Skeletal muscle cell (primary cell): ENCODE measurements around the gene KCNMA1.

Source experiments
- DNase-seq: peaks from one replicate; pipeline ENCODE4 v3.0.0-alpha.2; 2010; ENCODE audit warnings: low read depth
- H3K4me3 ChIP-seq: 2 replicates; pipeline ENCODE4 v1.5.1; 2011; ENCODE audit warnings: low read depth, mild to moderate bottlenecking, control low read depth, low read length, moderate library complexity

KCNMA1 gene

GRCh38 chr10:77571490-77571889 lies 66.1 kb downstream of the KCNMA1 start:
- H3K4me3 ChIP-seq = no peak overlapping the region
- DNase-seq = no peak

GRCh38 chr10:77566914-77567566 lies 70.6 kb downstream of the KCNMA1 start:
- DNase-seq = no peak
- no peak overlapping the region for H3K4me3 ChIP-seq

- no peak overlapping the region for H3K4me3 ChIP-seq
These were observed 71.4 kb downstream of the KCNMA1 start for GRCh38 chr10:77566236-77566635.

GRCh38 chr10:77565590-77566023 lies 72.0 kb downstream of the KCNMA1 start:
- DNase-seq = no peak

More at GRCh38 chr10:77566236-77566635, 71.4 kb downstream of the KCNMA1 start:
- DNase-seq = no peak

GRCh38 chr10:77564731-77565589 lies 72.6 kb downstream of the KCNMA1 start:
- no peak for DNase-seq
- H3K4me3 ChIP-seq = no peak overlapping the region

More at GRCh38 chr10:77565590-77566023, 72.0 kb downstream of the KCNMA1 start:
- no peak overlapping the region for H3K4me3 ChIP-seq

- DNase-seq = no peak
- H3K4me3 ChIP-seq = no peak overlapping the region
These were observed 73.9 kb downstream of the KCNMA1 start for GRCh38 chr10:77563638-77564270.

- no peak overlapping the region for H3K4me3 ChIP-seq
- DNase-seq = no peak
These were observed 74.9 kb downstream of the KCNMA1 start for GRCh38 chr10:77562742-77563141.

GRCh38 chr10:77561991-77562390 lies 75.6 kb downstream of the KCNMA1 start:
- H3K4me3 ChIP-seq = no peak overlapping the region
- DNase-seq = no peak

- H3K4me3 ChIP-seq = no peak overlapping the region
- DNase-seq = no peak
These were observed 77.1 kb downstream of the KCNMA1 start for GRCh38 chr10:77560471-77560870.

GRCh38 chr10:77560052-77560451 lies 77.6 kb downstream of the KCNMA1 start:
- no peak overlapping the region for H3K4me3 ChIP-seq
- no peak for DNase-seq

- no peak overlapping the region for H3K4me3 ChIP-seq
- DNase-seq = no peak
These were observed 80.5 kb downstream of the KCNMA1 start for GRCh38 chr10:77556990-77557601.

GRCh38 chr10:77555591-77556212 lies 81.9 kb downstream of the KCNMA1 start:
- DNase-seq = no peak
- no peak overlapping the region for H3K4me3 ChIP-seq

GRCh38 chr10:77554996-77555397 lies 82.6 kb downstream of the KCNMA1 start:
- no peak for DNase-seq
- no peak overlapping the region for H3K4me3 ChIP-seq

GRCh38 chr10:77553966-77554365 lies 83.6 kb downstream of the KCNMA1 start:
- no peak for DNase-seq
- H3K4me3 ChIP-seq = no peak overlapping the region

GRCh38 chr10:77553311-77553710 lies 84.3 kb downstream of the KCNMA1 start:
- DNase-seq = no peak

GRCh38 chr10:77552252-77552651 lies 85.4 kb downstream of the KCNMA1 start:
- DNase-seq = no peak
- H3K4me3 ChIP-seq = no peak overlapping the region

More at GRCh38 chr10:77553311-77553710, 84.3 kb downstream of the KCNMA1 start:
- no peak overlapping the region for H3K4me3 ChIP-seq

GRCh38 chr10:77550378-77550777 lies 87.2 kb downstream of the KCNMA1 start:
- no peak overlapping the region for H3K4me3 ChIP-seq
- DNase-seq = no peak

- DNase-seq = no peak
- H3K4me3 ChIP-seq = no peak overlapping the region
These were observed 88.9 kb downstream of the KCNMA1 start for GRCh38 chr10:77548671-77549070.

- H3K4me3 ChIP-seq = no peak overlapping the region
- DNase-seq = no peak
These were observed 89.5 kb downstream of the KCNMA1 start for GRCh38 chr10:77548157-77548556.
